ENCODE results near the gene IRF2BP1. TPM values are rescaled to one million over a fixed set of nuclear protein-coding genes. Genes with fewer than 3 reads are reported as not detected.

IRF2BP1 gene
- total and polyA plus RNA-seq, 2 of the 13 experiments (the other 11 are each of a cell fraction or from before 2014, with no cell fraction given), result 4.3 to 14.3 TPM

- TF ChIP-seq PATZ1 (CRISPR knock-in tag; IDR thresholded peaks at IDR 0.05) (no peak), NR1H2 (CRISPR knock-in tag; IDR thresholded peaks at IDR 0.05; ENCODE audit: borderline replicate concordance, low read depth) (no peak), ZNF501 (CRISPR knock-in tag; IDR thresholded peaks at IDR 0.05) (peak; percentile 55; the same call in 1 of the 2 replicates), NR2F2 (IDR thresholded peaks at IDR 0.05; ENCODE audit: borderline replicate concordance, low read depth) (no peak), SNAPC4 (CRISPR knock-in tag; IDR thresholded peaks at IDR 0.05) (no peak), TFAP4 (IDR thresholded peaks at IDR 0.05; ENCODE audit: borderline replicate concordance, low read depth) (no peak), CBX5 (CRISPR knock-in tag; IDR thresholded peaks at IDR 0.05; ENCODE audit: borderline replicate concordance) (0 out of 2 replicates have a peak, but pooled peaks have one; percentile 37), SALL2 (CRISPR knock-in tag; IDR thresholded peaks at IDR 0.05) (no peak), HOXA7 (CRISPR knock-in tag; IDR thresholded peaks at IDR 0.05) (no peak), NCOA2 (CRISPR knock-in tag; IDR thresholded peaks at IDR 0.05) (no peak), HNRNPLL (IDR thresholded peaks at IDR 0.05; ENCODE audit: low read depth, low read length, poor library complexity, severe bottlenecking) (peak; percentile 32), ZNF550 (CRISPR knock-in tag; IDR thresholded peaks at IDR 0.05; ENCODE audit: borderline replicate concordance) (no peak), KDM2A (CRISPR knock-in tag; IDR thresholded peaks at IDR 0.05; ENCODE audit: borderline replicate concordance, low read depth) (peak; percentile 12; the same call in 1 of the 2 replicates), HIC2 (CRISPR knock-in tag; IDR thresholded peaks at IDR 0.05; ENCODE audit: low read depth) (no peak), TRIM22 (IDR thresholded peaks at IDR 0.05) (no peak)
Observed at GRCh38 chr19:45863335-45863839, 22.6 kb downstream of the IRF2BP1 start (continued).

Measured in HepG2 (cell line).